Keratinocyte (primary cell): ENCODE results near the gene RFC1. TPM values are rescaled to one million over a fixed set of nuclear protein-coding genes. Genes with fewer than 3 reads are reported as not detected.

Source experiments
- DNase-seq: peaks from one replicate; pipeline ENCODE4 v3.0.0-alpha.2; 2011; ENCODE audit warnings: low read depth, missing footprints, low spot score
- FAIRE-seq: peaks from 2 replicates; lab custom pipeline; 2011; peaks lifted over from hg19 to GRCh38; lab: Jason Lieb, UNC
- H2AFZ ChIP-seq: 2 replicates; pipeline ENCODE4 v1.6.0; 2012; ENCODE audit warnings: low read length, control low read depth, inconsistent platforms; ENCODE audit not compliant: control insufficient read depth
- H3K27ac ChIP-seq: 2 replicates; pipeline ENCODE4 v1.5.1; 2011; ENCODE audit warnings: low read length; ENCODE audit not compliant: control insufficient read depth, insufficient read depth
- H3K27me3 ChIP-seq: 3 replicates; pipeline ENCODE4 v1.6.0; 2011; ENCODE audit warnings: low read length; ENCODE audit not compliant: control insufficient read depth, insufficient read depth; ENCODE audit errors: extremely low read depth
- H3K36me3 ChIP-seq, 2 experiments: 2 replicates in 1 of 2; 3 replicates in 1 of 2; pipeline ENCODE4 v1.5.1; 2011; ENCODE audit warnings: low read length in 2 of 2, mild to moderate bottlenecking in 1 of 2; ENCODE audit not compliant: control insufficient read depth in 2 of 2, insufficient read depth in 2 of 2; ENCODE audit errors: extremely low read depth in 1 of 2
- H3K4me1 ChIP-seq: 3 replicates; pipeline ENCODE4 v1.5.1; 2011; ENCODE audit warnings: low read length; ENCODE audit not compliant: control insufficient read depth, insufficient read depth; ENCODE audit errors: extremely low read depth
- H3K4me2 ChIP-seq: 3 replicates; pipeline ENCODE4 v1.6.0; 2011; ENCODE audit warnings: low read depth, low read length; ENCODE audit not compliant: control insufficient read depth, insufficient read depth; ENCODE audit errors: extremely low read depth
- H3K4me3 ChIP-seq, 3 experiments: fragments of 200-600 bp in 1 of 3; sonication (generic) in 1 of 3; 2 replicates in 2 of 3; 3 replicates in 1 of 3; pipeline ENCODE4 v1.5.1; 2011 to 2016; ENCODE audit warnings: low read length in 3 of 3, mild to moderate bottlenecking in 3 of 3, control low read depth in 2 of 3, inconsistent platforms in 1 of 3, low read depth in 1 of 3, mixed read lengths in 1 of 3, mixed run types in 1 of 3, moderate library complexity in 1 of 3; ENCODE audit not compliant: control insufficient read depth in 2 of 3, insufficient read depth in 2 of 3; ENCODE audit errors: extremely low read depth in 1 of 3
- H3K79me2 ChIP-seq: 2 replicates; pipeline ENCODE4 v1.6.0; 2012; ENCODE audit warnings: low read length; ENCODE audit not compliant: control insufficient read depth, insufficient read depth
- H3K9ac ChIP-seq: 3 replicates; pipeline ENCODE4 v1.6.0; 2011; ENCODE audit warnings: low read length; ENCODE audit not compliant: control insufficient read depth, insufficient read depth; ENCODE audit errors: extremely low read depth
- H3K9me1 ChIP-seq: 3 replicates; pipeline ENCODE4 v1.6.0; 2011; ENCODE audit warnings: low read length; ENCODE audit not compliant: control insufficient read depth, insufficient read depth; ENCODE audit errors: extremely low read depth
- H3K9me3 ChIP-seq: 2 replicates; pipeline ENCODE4 v1.5.1; 2012; ENCODE audit warnings: low read depth, low read length; ENCODE audit not compliant: control insufficient read depth
- H4K20me1 ChIP-seq: 3 replicates; pipeline ENCODE4 v1.6.0; 2011; ENCODE audit warnings: low read length; ENCODE audit not compliant: control insufficient read depth, insufficient read depth; ENCODE audit errors: extremely low read depth
- CTCF ChIP-seq, 3 experiments: IDR thresholded peaks in 1 of 3; conservative IDR thresholded peaks in 1 of 3; optimal IDR thresholded peaks in 1 of 3; 2 replicates in 2 of 3; 3 replicates in 1 of 3; pipeline versions ENCODE3 to v1.5.1; 2011; ENCODE audit warnings: low read length in 3 of 3, mild to moderate bottlenecking in 3 of 3, moderate library complexity in 2 of 3, control low read depth in 1 of 3, inconsistent platforms in 1 of 3; ENCODE audit not compliant: insufficient read depth in 2 of 3; ENCODE audit errors: extremely low read depth in 1 of 3
- EZH2 ChIP-seq: IDR thresholded peaks from one replicate; pipeline ENCODE4 v1.6.1; 2012; ENCODE audit warnings: inconsistent platforms, mild to moderate bottlenecking, low read length, moderate library complexity
- dilution Hi-C: fragments of 300-500 bp; cut with MboI; formaldehyde crosslinking; loops from one replicate; pipeline ENCODE4 v1.7.0; 2020; ENCODE audit warnings: low sequenced_read_pairs; ENCODE audit not compliant: extremely low pct_ligation_motif_present
- polyA plus RNA-seq, 5 experiments: library from polyadenylated mRNA; depleted of rRNA in 3 of 5; stranded (reverse) in 3 of 5; stranded (forward) in 1 of 5; unstranded in 1 of 5; fragments of >200 nt; gene quantifications; 1 replicate in 1 of 5; 2 replicates in 3 of 5; 3 replicates in 1 of 5; pipeline versions ENCODE4 v1.2.1 to v1.2.3, GENCODE V29; 2011 to 2012; ENCODE audit warnings: missing spikeins in 2 of 5, low read depth in 1 of 5, low replicate concordance in 1 of 5

The RFC1 gene
- polyA plus RNA-seq, 1 donor (not counting 4 experiments of a cell fraction or from before 2014, with no cell fraction given), result 17.4 TPM

GRCh38 chr4:39337841-39338240 lies 28.3 kb downstream of the RFC1 start:
- Histone ChIP-seq H3K27me3 (no peaks in the 10 kb centered on the region), H2AFZ (no peak overlapping the region), H3K4me2 (no peak overlapping the region), H3K9me1 (no peaks in the 10 kb centered on the region), H3K27ac (no peak overlapping the region), H3K9me3 (no peaks in the 10 kb centered on the region), H3K4me3 (no peak overlapping the region), H4K20me1 (no peaks in the 10 kb centered on the region), H3K36me3 (no peaks in the 10 kb centered on the region), H3K79me2 (peaks cover 34% of the 10 kb centered on the region), H3K4me1 (no peaks in the 10 kb centered on the region), H3K9ac (no peak overlapping the region)
- FAIRE-seq (no peak), DNase-seq (no peak)
- TF ChIP-seq CTCF (optimal IDR thresholded peaks at IDR 0.05 in 1 of 3, IDR thresholded peaks at IDR 0.05 in 1 of 3, conservative IDR thresholded peaks at IDR 0.05 in 1 of 3; ENCODE audit: extremely low read depth in 1 of 3, insufficient read depth in 2 of 3, low read length in 3 of 3), result no peak
- no peak for TF ChIP-seq EZH2
- dilution Hi-C loops, result no loop called here

DNA sequence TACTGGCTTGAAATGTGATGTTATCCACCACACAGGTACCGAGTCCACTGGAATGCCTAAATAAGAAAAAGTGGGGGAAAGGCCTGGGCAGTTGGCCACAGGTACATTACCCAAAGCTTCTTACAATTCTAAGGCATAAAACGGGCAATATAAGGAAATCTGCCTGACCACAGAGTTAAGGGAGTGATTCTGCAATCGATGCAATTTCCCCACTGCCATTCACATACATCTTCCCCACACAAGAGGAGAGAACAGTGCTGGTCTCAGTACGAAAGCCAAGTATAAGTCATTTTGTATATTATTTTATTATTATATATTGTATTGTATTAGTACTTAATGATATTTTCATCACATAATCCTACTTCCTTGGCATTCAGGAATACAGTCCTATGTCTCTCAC lies 30.6 kb downstream of the RFC1 start:
- H4K20me1 ChIP-seq, result no peaks in the 10 kb centered on the region
- TF ChIP-seq CTCF (optimal IDR thresholded peaks at IDR 0.05 in 1 of 3, IDR thresholded peaks at IDR 0.05 in 1 of 3, conservative IDR thresholded peaks at IDR 0.05 in 1 of 3; ENCODE audit: extremely low read depth in 1 of 3, insufficient read depth in 2 of 3, low read length in 3 of 3), result no peak
- TF ChIP-seq EZH2, result no peak
- H3K27ac ChIP-seq, result no peak overlapping the region
- H3K9me3 ChIP-seq, result no peaks in the 10 kb centered on the region
- no peak overlapping the region for H2AFZ ChIP-seq
- H3K27me3 ChIP-seq, result no peaks in the 10 kb centered on the region
- no peaks in the 10 kb centered on the region for H3K9me1 ChIP-seq
- H3K36me3 ChIP-seq, result no peaks in the 10 kb centered on the region
- no peaks in the 10 kb centered on the region for H3K4me1 ChIP-seq
- H3K9ac ChIP-seq, result no peak overlapping the region
- DNase-seq (no peak), FAIRE-seq (no peak)
- no peak overlapping the region for H3K4me2 ChIP-seq
- H3K4me3 ChIP-seq, result no peak overlapping the region
- H3K79me2 ChIP-seq, result peaks cover 44% of the 10 kb centered on the region
- dilution Hi-C loops, result no loop called here
